Stimulated activated CD8-positive, alpha-beta memory T cell treated with anti-CD3 and anti-CD28 coated beads, Interleukin-12 subunit alpha, Interleukin-12 subunit beta, amount 100 ng/mL, for 24 hours (primary cell): ENCODE measurements around the gene USP3.

Experiments used
- DNase-seq: peaks from one replicate; pipeline ENCODE4 v3.0.0-alpha.2; 2020; ENCODE audit errors: extremely low read depth

The USP3 gene

DNA sequence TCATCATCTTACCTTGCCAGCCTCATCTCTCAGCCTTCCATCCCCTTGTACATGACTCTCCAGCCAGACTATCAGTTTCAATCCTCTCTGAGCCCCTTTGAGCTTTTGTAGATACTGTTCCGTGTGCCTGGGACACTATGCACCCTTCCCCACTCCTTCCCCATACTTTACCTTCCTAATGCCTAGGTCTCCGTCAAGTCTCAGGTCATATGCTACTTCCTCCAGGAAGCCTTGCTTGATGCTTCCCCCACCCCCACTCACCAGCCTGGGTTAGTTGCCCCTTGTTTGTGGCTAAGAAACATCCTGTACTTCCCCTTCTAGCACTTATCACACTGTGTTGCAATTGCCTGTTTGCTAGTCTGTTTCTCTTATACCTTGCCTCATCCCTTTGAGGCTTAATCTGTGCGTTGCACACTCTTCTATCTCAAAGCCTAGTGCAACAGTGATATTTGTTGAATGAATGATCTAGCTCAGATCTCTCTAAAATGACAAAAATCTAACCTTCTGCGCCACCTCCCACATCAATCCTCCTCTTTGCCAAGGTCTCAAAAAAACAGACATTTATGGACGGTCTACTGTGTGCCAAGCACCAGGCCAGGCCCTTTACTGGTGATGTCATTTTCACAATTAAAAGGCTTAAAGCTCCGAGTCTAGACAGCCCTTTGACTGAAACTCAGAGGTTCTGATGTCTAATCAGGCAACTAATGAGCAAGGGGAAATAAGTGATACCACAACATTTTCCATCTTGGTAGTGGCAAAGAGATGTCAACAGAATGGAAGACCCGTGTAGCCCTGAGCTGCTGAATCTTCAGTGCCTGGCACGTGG is 6.5 kb upstream of the USP3 start:
- DNase-seq, result no peak

DNA sequence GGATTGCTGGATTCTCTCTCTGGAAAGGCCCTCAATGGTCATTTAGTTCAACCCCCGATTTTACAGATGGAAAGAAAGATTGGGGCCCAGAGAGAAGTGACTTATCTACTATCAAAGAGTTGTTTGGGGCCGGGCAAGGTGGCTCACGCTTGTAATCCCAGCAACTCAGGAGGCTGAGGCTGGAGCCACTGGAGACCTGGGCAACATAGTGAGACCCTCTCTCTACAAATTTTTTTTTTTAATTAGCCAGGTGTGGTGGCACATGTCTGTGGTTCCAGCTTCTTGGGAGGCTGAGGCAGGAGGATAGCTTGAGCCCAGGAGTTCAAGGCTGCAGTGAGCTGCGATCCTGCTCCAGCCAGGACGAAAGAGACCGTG is 5.2 kb upstream of the USP3 start:
- no peak for DNase-seq

DNA sequence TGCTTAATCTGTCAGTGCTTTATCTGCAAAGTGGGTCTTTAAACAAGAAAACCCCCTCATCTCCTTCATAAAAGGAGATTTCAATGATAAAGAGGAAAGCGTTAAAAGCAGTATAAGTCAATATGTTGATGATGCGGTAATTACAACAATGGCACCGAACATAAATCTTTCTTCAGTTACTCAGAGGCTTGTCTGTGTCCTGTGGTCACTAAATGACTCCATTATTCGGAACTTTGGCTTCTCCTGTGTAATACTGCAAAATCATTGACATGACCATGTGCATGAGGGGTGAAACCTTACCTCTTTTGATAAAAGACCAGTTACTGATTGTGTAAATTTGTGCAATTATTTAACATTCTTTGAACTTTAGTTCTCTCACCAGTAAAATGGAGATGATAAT is 4.8 kb upstream of the USP3 start:
- DNase-seq, result no peak

DNA sequence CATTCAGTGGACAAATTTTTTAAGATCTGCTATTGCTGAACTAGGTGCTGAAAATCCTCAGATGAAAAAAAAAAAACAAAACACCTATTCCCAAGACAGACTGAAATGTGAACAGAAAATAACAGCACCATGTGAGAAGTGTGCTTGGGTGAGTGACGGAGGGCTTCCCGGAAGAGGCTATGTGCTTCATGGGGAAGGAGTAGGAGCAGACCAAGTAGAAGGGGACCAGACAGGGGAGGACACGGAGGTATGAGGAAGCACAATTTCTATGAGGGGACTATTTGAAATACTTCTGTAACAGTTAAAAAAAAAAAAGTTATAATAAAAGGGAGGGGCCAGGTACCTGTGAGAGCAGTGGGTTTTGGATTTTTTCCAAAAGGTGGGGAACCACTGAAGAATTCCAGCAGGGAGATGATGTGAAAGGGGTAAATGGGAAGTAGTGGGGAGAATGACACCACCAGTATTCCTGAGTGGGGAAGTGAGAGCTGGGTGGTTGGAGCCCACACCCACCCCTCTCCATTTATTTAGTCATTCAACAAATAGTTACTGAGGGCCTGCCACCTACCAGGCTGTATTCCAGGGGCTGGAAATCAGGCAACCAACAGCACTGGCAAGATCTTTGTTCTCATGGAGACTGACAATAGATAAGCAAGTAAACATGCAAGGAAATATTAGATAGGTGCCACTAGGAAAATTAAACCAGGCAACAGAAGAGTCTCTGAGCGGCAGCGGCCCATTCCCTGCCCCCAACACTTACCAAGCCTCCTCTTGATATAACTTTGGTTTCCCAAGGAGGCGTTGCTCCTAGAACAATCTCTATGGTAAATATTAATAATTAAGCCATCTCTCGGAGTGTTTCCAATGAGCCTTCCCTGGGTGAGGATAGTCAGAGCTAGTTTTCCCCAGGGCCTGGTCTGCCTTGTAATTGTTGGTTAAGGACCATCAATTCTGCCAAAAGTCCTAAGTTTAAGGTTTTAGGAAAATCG is 3.8 kb upstream of the USP3 start:
- no peak for DNase-seq

DNA sequence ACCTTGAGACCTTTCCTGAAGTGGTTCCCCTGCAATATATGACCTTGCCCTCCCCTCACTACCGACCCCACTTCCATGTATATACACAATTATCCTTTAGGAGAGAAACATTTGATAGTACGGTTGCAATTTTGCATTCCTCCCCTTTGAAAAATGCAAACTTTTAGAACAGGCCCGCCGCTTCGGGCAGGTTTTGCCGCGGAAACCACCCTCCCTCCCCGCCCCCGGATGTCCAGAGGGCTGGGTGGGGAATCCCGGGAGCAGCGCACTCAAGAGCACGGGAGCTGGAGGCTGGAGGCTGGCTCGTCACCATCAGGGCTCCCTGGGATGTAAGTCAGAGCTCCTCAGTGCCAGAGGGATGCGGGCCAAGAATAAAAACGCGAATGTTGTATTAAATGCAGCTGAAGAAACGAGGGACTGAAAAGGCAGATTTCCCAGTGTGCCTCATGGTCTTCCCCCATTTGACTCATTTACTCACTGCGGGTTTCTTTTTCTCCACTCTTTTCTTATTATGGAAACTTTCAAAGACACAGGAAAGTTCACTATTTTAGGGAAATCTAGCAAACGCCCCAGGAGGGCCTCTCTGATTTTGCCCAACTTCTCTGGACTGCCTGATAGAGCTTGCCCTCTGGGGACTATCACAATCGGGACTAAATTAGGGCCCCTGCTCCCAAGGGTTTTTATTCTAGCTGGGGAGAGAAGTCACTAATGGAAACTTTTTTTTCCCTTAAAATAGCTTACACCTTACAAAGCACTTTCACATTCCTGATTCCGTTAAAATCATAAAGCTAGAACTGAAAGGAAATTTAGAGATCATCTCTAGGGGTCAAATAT is 2.9 kb upstream of the USP3 start:
- DNase-seq, result no peak

DNA sequence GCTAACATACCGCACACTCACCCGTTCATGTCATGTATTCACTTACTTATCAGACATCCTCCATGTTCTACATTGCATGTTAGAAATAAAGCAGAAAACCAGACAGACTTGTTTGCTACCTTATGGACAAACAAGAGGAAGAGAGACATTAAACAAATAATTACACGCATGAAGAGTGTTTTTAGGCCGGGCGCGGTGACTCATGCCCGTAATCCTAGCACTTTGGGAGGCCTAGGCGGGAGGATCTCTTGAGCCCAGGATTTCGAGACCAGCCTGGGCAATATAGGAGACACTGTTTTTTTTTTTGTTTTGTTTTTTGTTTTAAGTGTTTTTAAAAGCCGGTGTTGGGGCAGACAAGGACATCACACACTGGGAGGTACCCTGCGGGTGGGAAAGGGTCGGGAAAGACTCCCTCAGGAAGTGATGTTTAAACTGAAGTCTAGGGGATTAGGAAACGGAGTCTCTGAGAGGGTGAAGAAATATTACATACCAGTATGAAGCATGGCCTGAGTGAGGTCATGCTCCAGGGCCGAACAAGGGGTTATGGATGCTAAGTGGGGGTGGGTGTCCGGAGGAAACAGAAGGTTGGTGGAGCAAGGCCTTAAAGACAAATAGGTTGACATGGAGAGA is 2.1 kb upstream of the USP3 start:
- DNase-seq, result no peak

DNA sequence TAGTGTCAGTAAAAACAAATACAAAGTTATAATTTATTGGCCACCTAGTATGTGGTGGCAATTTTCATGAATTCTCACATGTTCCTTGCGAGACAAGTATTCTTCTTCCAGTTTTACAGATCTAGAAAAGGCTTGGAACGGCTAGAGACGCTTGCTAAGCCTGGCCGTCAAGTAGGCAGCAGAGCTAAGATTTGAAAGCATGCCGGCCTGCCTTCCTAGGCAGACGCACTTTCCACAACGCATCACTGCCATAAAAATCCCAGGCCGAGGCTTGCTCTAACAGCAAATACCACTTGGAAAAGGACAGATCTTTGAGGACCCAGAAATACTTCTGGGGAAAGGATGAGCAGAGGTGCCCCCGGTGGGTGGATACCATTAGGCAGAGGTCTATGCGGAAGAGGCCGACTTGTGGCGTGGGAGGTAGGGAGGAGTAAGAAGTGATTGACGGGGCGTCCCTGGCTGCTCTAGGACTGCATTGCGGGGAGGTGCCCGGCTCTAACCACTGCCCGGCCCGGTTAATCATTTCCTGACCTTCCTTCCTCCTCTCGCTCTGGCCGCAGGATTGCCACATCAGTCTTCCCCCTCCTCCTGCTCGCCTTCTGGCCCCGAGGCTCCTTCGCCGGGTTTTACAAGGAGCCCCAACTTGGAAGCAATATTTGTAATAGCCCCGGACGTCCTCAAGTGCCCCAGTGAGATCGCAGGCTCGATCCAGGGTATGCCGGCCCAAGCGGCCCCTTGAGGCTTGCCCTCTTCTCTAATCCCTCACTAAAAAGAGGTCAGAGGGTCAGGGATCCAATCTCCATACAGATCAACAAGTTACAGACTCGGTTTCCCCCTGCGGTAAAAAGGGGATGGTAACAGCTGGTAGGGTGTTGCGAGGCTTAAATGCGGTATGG is 1.3 kb upstream of the USP3 start:
- no peak for DNase-seq

DNA sequence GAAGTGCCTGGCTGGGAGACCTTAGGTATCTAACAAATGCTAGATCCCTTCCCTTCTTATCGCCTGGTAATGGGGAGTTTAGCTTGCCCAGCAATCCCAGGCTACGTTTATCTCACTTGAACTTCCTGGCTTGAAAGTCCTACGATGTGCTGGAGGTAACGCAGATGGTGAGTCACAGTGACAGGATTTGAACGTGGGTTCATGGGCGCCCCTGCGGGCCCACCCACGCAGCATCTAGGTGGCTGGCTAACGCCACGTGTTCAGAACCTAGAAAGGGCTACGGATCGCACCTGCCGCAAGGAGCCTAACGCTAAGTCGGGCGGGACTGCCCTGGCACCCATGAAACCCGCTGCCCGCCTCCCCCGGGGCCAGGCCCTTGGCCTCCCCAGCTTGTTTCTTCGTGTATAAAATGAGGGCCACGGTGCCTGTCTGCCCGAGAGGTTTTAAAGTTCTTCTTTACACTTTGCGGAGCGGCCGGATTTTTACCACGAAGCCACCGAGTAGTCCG is 600 bp upstream of the USP3 start:
- peak; percentile 70 for DNase-seq

DNA sequence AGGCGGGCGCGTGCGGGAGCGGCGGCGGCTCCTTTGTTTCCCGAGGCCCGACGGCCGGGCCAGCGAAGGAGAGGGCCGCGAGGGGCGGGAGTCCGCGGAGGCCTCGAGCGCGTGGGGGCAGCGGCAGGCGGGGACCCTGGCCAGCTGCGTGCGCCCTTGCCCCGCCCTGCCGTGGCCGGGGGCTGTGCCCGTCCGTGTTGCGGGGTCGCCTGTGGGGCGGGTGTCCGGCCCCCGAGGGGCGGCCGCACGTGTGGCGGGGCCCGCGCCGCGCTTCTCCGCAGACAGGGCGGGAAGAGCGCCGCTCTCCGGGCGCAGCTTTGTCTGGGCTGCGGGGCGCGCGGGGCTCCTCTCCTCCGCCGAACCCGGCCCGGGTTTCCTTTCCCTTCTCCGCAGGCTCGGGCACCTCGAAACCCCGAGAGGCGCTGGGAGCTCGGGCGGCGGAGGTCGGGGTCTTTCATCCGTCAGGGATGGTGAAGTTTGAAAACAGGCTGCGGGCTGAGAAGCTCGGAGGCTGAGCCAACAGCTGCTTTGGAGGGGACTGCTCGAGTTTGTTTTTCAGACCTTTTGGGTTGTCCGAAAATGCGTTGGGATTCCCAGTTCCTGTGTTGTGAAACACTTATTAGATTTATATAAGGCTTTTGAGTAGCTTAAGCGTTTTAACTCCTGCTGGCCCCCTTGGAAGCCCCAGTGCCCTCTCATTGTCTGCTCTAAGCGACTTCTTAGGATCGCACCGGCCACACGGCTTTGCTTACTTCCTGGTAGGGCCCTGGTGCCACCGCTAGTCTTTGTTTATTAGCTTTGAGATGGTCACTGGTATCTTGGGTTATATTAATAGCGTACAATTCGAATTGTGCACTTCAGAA is 817 bp downstream of the USP3 start:
- no peak for DNase-seq

DNA sequence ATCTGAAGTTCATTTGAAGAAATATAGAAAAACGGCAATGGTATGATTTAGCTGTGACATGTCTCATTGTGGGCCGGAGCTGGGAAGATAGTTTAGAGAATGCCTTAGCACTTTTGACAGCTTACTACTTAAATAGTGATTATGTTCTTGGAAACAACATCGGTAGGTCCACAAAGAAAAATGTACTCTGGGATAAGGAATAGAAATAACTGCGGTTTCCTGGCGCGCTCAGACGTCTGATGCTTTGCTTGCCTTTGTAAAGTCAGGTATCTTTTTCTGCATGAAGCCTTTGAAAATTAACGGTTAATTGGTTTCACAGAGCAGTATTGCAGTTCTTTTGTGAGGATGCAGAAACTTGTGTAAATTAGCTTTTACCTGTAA is 1.4 kb downstream of the USP3 start:
- DNase-seq, result no peak

DNA sequence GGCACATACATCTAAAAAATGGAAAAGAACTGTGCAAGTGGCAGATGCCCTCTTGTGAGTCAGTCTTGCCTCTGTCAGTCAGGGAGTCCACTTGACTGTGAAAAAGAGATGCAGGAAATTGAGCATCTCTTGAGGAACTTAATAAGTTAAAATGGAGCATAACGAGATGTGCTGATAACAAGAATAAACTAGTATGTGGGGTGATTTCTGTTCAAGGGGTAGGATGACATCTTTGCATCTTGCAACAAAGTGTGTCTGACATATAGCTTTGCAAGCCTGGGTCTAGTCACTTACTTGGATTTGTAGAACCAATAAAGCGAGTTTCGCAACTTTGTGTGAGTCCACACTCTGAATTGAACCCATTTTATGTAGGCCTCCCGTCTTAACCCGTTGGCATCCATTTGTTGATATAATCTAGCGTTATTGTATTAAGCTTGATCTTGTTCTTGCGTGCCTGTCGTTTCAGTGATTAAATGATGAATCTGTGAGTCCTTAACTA is 2.2 kb downstream of the USP3 start:
- DNase-seq, result no peak

DNA sequence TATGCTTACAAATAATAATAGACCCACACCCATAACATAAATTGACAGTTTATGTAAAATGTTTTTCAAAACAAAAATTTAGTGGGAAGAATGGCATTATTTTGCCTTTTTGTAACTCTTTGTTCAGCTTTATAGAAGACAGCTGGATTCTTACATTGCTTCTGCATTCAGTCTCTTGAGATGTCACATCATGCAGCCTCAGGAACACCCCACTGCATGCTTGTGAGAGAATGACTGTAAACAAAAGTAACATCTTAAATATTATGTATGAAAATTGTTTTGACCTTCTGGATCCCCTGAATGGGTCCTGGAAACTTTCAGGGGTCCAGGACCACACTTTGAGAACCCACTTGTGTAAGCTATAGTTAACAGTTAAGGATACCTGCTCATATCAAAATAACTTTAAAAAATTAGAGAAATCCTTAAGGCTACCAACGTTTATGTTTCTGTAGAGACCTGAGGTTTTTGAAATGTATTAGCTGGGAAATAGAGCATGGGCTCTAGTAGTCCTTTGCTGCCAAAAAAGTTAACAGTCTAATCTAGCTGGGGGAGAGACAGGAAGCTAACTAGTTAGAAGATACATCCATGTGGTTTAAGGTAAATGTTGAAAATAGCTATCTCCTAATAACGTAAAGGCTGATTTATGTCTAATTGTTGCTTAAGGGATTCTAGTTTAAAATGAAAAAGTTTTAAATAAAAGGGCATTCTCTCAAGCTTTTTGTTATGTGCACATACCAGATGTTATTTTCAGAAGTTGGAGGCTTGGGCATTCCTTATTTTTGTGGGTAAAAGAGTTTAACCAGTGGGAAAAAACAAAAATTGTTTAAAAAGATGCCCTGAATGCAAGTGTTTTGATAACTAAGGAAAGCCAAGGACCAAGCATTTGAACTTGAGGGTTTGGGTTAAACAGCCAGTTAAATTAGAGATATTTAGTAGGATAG is 3.8 kb downstream of the USP3 start:
- no peak for DNase-seq

DNA sequence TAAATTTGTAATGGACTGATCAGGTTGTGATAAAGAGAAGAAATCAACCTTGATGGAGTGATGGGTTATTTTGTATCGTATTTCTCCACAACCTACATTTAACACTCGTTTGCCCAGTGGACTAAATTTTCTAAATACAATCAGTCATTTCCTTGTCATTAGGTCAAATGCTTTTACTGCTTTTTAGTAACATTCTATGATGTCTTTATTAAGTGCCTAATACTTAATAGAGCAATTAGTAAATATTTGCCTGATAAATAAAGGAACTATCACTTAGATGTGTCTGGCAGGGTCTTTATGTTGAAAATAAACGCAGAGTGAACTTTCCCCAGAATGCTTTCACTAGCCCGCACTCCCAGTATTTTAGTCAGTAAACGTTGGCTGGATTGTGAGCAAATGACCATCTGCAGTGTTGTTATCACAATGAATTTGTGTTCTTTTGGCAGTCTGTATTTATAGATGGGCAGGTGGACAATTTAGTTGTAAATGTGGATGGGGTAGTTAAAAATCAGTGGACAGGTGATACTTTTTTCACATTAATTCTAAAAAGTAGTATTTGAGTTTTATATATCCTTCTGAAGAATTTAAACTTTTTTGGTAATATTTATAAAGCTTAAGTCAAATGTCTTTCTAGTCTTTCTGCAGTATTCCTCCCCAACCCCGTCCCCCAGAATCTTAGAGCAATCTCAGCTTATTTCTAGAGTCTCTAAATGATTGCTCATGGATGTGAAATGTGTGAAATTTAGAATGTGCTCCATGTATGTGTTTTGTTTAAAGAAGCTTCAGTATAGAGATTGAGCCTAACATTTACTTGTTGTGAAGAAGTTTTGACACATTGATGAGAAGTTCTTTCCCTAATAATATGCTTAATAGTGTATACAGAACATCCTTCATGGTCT is 4.9 kb downstream of the USP3 start:
- no peak for DNase-seq

DNA sequence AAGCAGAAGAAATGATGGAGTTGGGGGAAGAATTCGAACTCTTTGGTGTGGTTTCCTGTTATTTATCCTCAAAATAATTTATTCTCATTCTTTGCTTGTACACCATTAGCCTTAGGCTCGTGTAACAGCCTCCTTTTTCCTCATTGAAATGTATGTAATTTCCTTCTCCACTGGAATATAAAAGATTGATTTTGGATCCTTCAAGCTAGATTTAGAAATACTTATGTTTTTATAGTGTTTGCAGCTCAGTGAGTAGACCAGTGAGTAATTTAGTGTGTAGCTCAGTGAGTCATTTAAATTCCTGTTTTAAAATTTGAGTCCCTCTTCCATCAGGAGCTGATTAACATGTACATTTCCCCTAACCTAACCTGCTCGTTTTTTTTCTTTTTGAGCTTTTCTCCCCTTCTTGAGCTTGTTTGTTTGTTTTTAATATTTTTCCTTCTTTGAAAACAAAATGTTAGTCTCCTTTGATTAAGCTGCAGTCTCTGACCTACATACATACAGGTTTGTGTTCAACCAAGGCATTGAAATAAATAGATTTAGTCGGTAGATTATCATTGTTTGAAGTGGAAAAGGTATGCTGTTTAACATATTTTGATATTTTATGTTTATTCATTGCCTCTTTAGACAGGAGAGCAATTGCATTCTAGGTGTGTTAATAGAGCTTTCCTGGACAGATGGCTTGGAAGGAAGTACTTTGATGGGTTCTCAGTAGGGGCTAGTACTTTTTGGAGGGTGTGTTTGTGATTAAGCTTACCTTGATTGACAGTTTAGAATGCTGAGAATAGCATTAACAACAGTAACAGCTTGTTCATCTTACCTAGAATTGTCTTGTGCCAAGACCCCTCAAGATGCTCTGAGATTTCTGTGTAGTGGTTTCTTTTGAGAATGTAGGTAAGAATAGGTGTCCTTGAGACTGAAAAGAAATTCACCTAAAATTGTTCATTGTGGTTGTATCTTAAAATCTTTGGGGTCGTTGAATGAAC is 5.9 kb downstream of the USP3 start:
- no peak for DNase-seq

DNA sequence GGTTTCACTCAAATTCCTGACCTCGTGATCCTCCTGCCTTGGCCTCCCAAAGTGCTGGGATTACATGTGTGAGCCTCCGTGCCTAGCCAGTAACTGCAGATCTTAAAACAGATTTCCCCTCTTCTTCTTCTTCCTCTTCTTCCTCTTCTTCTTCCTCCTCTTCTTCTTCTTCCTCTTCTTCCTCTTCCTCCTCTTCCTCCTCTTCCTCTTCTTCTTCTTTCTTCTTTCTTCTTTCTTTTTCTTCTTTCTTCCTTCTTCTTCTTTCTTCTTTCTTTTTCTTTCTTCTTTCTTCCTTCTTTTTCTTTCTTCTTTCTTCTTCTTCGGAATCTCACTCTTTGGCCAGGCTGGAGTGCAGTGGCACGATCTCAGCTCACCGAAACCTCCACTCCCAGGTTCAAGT is 7.8 kb downstream of the USP3 start:
- no peak for DNase-seq

DNA sequence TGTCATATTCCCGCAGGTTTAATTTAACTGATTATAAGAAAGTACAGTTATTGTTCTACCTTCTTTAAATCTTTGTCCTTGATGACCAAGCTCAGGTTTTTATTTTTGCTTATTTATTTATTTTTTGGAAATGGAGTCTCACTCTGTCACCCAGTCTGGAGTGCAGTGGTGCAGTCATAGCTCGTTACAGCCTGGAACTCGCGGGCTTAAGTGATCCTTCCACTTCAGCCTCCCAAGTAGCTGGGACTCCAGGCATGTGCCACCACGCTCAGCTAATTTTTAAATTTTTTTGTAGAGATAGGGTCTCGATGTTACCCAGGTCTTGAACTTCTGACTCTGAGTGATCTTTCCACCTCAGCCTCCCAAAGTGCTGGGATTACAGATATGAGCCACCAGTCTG is 8.9 kb downstream of the USP3 start:
- no peak for DNase-seq
